ENCODE data around the gene DLX2. TPM values are rescaled to one million over a fixed set of nuclear protein-coding genes. Genes with fewer than 3 reads are reported as not detected.

Gene DLX2
- polyA plus RNA-seq, 2 of the 4 experiments (the other 2 are of a cell fraction) = 0.04 to 0.19 TPM

DNA sequence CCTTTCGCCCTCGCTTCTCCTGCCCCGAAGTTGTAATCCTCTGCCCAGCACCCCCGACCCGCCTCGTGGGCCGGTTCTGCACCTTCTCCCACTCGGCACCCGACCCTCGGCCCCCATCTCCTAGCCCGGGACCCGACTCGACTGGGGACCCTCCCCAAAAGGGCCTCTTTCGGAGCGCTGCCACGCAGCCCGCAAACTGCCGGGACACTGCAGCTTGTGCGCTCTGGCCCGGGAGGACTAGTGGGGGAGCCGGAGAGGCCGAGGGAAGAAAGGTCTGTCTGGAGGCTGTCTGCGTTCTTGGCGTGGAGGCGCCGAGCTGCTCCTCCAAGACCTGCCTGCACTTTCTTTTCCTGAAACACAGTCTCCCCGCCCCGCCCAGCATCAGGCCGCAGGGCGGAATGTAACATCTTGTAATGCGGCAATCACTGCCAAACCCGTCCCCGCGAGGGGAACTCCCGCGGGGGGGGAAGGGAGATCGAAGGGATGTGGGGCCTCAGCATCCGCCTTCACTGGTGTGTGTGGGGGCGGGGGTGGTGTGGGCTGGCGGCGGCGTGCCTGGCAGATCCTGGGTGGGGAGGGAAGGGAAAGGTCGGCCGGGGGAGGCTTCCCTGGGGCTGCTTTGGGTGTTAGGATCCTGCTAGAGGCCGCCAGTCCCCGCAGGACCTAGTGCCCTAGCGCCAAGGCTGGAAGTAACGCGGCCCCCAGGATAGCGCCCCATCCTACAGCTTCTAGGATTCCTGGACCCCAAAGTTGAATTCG lies 7.4 kb downstream of the DLX2 start:
- peak overlapping the region; percentile 89 for H3K4me2 ChIP-seq
- FAIRE-seq (no peak), DNase-seq (ENCODE audit: low read depth in 1 of 2, low spot score in 1 of 2) (peak; percentile 62 to 74), ATAC-seq (peak; percentile 44 to 77)
- H3K27ac ChIP-seq = peak overlapping the region; percentile 88 to 98
- ChIA-PET CTCF (interaction anchor here (0.7 to 1.7 kb wide), 5 partner anchors 8 to 371 kb away, joined by 3 to 8 read pairs (median 3); no protein-coding TSS in a partner anchor), POLR2A (interaction anchor here (0.7 to 2.7 kb wide), 3 partner anchors 10 to 538 kb away, joined by 5 to 23 read pairs (median 9); partner anchors contain the start of gene DLX1)
- TF ChIP-seq NPAS2 (CRISPR knock-in tag; IDR thresholded peaks at IDR 0.05; ENCODE audit: borderline replicate concordance) (no peak), POLR2A (IDR thresholded peaks at IDR 0.05; ENCODE audit: low read length) (peak; percentile 46), JUN (IDR thresholded peaks at IDR 0.05) (0 out of 5 replicates have a peak, but pooled peaks of 1 of the 2 experiments have one; percentile 25), HOXB13 (CRISPR knock-in tag; IDR thresholded peaks at IDR 0.05; ENCODE audit: low read depth) (no peak)
- TF ChIP-seq, protein P1, sequence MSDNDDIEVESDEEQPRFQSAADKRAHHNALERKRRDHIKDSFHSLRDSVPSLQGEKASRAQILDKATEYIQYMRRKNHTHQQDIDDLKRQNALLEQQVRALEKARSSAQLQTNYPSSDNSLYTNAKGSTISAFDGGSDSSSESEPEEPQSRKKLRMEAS (IDR thresholded peaks at IDR 0.05) = peak; percentile 37
- WGBS (ENCODE audit: missing lambda C conversion rate) = 31% methylated on average over 19 of the region's 51 CpGs
- H3K4me1 ChIP-seq = peaks cover 30% of the 10 kb centered on the region
- H3K9me3 ChIP-seq = no peaks in the 10 kb centered on the region
- peak overlapping the region; percentile 71 for H3K4me3 ChIP-seq

DNA sequence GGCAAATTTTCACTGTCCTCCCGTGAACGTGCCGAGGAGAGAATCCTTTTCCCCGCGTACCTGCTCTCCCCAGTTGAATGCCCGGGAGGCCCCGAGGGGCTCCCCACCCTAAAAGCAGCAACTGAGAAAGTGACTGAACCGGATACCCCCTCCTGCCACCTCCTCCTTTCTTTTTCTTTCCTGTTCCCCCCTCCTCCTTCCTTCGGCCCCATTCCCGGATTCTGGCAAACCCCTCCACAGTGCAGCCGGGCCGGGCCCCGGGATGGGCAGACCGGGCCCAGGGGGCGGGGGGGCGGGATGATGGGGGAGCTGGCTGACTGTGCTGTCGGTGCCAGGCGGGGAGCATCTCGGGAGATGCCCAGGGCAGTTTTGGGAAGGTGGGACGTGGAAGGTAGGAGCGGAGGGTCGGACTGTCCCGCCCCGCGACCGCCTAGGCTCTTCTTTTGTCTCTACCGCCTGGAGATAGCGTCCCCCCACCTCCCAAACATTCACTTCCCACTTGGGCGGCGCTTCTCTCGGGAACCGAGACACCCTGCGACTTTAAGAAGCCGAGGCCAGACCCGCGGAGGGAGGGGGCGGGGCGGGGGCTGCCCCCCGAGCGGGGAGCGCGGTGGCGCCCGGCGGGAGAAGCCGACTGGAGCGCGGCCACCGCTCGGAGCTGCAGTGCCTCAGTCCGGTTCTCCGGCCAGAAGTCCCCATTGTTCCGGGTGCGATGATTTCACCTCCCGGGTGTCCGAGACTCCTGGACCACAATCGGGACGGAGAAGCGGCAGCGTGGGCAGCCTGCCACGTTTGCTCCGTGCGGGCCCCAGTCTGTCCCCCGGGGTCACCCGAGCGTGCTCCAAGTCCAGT lies 8.2 kb downstream of the DLX2 start:
- Histone ChIP-seq H3K4me2 (peak overlapping the region; percentile 89), H3K4me1 (peaks cover 24% of the 10 kb centered on the region), H3K27ac (peak overlapping the region; percentile 88 to 98), H3K9me3 (no peaks in the 10 kb centered on the region), H3K4me3 (peak overlapping the region; percentile 71)
- CTCF ChIA-PET = interaction anchor here (0.7 to 1.7 kb wide), 4 partner anchors 7 to 368 kb away, joined by 3 to 8 read pairs (median 4); no protein-coding TSS in a partner anchor
- ATAC-seq (peak; percentile 23 to 55), DNase-seq (ENCODE audit: low read depth in 1 of 2, low spot score in 1 of 2) (peak; percentile 43 to 45), FAIRE-seq (no peak)
- POLR2A ChIA-PET = interaction anchor here (0.7 to 2.7 kb wide), 3 partner anchors 9 to 537 kb away, joined by 5 to 23 read pairs (median 9); partner anchors contain the start of gene DLX1
- 16% methylated on average over 37 of the region's 66 CpGs for WGBS (ENCODE audit: missing lambda C conversion rate)
- TF ChIP-seq POLR2A (IDR thresholded peaks at IDR 0.05; ENCODE audit: low read length) (peak; percentile 64; the same call in 1 of the 2 replicates), PHF8 (IDR thresholded peaks at IDR 0.05; ENCODE audit: borderline replicate concordance, low read depth) (no peak), RFX5 (IDR thresholded peaks at IDR 0.05) (no peak), RCOR1 (IDR thresholded peaks at IDR 0.05; ENCODE audit: low read depth, low read length) (no peak), SMC3 (IDR thresholded peaks at IDR 0.05) (no peak), KDM5A (IDR thresholded peaks at IDR 0.05) (no peak), ZSCAN20 (CRISPR knock-in tag; IDR thresholded peaks at IDR 0.05) (no peak), HOXB5 (CRISPR knock-in tag; IDR thresholded peaks at IDR 0.05) (no peak), EP300 (IDR thresholded peaks at IDR 0.05) (no peak), GATA3 (IDR thresholded peaks at IDR 0.05; ENCODE audit: borderline replicate concordance) (no peak), JUN (IDR thresholded peaks at IDR 0.05) (peak in 1 of 2 experiments; percentile 45; a peak in 1 of 5 replicates), KDM1A (IDR thresholded peaks at IDR 0.05; ENCODE audit: low read depth) (no peak), ZFP36 (IDR thresholded peaks at IDR 0.05; ENCODE audit: borderline replicate concordance, partially characterized antibody) (no peak), NFE2L2 (conservative IDR thresholded peaks at IDR 0.05; ENCODE audit: low read length) (no peak), EHMT2 (IDR thresholded peaks at IDR 0.05; ENCODE audit: low read depth) (no peak), FOXS1 (CRISPR knock-in tag; IDR thresholded peaks at IDR 0.05) (no peak)
- TF ChIP-seq, protein P2, sequence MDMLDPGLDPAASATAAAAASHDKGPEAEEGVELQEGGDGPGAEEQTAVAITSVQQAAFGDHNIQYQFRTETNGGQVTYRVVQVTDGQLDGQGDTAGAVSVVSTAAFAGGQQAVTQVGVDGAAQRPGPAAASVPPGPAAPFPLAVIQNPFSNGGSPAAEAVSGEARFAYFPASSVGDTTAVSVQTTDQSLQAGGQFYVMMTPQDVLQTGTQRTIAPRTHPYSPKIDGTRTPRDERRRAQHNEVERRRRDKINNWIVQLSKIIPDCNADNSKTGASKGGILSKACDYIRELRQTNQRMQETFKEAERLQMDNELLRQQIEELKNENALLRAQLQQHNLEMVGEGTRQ (IDR thresholded peaks at IDR 0.05) = no peak
- TF ChIP-seq, protein P3, sequence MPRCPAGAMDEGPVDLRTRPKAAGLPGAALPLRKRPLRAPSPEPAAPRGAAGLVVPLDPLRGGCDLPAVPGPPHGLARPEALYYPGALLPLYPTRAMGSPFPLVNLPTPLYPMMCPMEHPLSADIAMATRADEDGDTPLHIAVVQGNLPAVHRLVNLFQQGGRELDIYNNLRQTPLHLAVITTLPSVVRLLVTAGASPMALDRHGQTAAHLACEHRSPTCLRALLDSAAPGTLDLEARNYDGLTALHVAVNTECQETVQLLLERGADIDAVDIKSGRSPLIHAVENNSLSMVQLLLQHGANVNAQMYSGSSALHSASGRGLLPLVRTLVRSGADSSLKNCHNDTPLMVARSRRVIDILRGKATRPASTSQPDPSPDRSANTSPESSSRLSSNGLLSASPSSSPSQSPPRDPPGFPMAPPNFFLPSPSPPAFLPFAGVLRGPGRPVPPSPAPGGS (IDR thresholded peaks at IDR 0.05) = peak; percentile 72; the same call in 2 of the 3 replicates
- TF ChIP-seq, protein P4, sequence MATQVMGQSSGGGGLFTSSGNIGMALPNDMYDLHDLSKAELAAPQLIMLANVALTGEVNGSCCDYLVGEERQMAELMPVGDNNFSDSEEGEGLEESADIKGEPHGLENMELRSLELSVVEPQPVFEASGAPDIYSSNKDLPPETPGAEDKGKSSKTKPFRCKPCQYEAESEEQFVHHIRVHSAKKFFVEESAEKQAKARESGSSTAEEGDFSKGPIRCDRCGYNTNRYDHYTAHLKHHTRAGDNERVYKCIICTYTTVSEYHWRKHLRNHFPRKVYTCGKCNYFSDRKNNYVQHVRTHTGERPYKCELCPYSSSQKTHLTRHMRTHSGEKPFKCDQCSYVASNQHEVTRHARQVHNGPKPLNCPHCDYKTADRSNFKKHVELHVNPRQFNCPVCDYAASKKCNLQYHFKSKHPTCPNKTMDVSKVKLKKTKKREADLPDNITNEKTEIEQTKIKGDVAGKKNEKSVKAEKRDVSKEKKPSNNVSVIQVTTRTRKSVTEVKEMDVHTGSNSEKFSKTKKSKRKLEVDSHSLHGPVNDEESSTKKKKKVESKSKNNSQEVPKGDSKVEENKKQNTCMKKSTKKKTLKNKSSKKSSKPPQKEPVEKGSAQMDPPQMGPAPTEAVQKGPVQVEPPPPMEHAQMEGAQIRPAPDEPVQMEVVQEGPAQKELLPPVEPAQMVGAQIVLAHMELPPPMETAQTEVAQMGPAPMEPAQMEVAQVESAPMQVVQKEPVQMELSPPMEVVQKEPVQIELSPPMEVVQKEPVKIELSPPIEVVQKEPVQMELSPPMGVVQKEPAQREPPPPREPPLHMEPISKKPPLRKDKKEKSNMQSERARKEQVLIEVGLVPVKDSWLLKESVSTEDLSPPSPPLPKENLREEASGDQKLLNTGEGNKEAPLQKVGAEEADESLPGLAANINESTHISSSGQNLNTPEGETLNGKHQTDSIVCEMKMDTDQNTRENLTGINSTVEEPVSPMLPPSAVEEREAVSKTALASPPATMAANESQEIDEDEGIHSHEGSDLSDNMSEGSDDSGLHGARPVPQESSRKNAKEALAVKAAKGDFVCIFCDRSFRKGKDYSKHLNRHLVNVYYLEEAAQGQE (IDR thresholded peaks at IDR 0.05) = no peak
- TF ChIP-seq, protein P1 (IDR thresholded peaks at IDR 0.05) = peak; percentile 50; the same call in 1 of the 2 replicates

Measured in A549 (cell line).